HEK293 (cell line): ENCODE data around the gene IL23A.

ENCODE experiments used
- BCL11B ChIP-seq: fragments of 450-650 bp; formaldehyde crosslinking; IDR thresholded peaks from 2 replicates; pipeline ENCODE4 v1.5.1; 2016; ENCODE audit warnings: low read depth, missing biosample characterization, missing genetic modification characterization
- EGR2 ChIP-seq: fragments of 450-650 bp; formaldehyde crosslinking; IDR thresholded peaks from 2 replicates; pipeline ENCODE4 v1.5.1; 2016; ENCODE audit warnings: low read depth, missing biosample characterization, missing genetic modification characterization
- HOXC10 ChIP-seq: sonication (generic); formaldehyde crosslinking; IDR thresholded peaks from 2 replicates; pipeline ENCODE4 v1.8.1; 2023; ENCODE audit warnings: mild to moderate bottlenecking, missing genetic modification reagents
- PATZ1 ChIP-seq: fragments of 450-650 bp; formaldehyde crosslinking; IDR thresholded peaks from 2 replicates; pipeline ENCODE4 v1.5.1; 2016; ENCODE audit warnings: missing biosample characterization, missing genetic modification characterization
- SP2 ChIP-seq: fragments of 450-650 bp; formaldehyde crosslinking; IDR thresholded peaks from 2 replicates; pipeline ENCODE4 v1.5.1; 2016; ENCODE audit warnings: missing biosample characterization, missing genetic modification characterization
- YY2 ChIP-seq: fragments of 450-650 bp; formaldehyde crosslinking; IDR thresholded peaks from 2 replicates; pipeline ENCODE4 v1.5.1; 2016; ENCODE audit warnings: missing biosample characterization, missing genetic modification characterization
- ZBTB1 ChIP-seq: fragments of 450-650 bp; formaldehyde crosslinking; IDR thresholded peaks from 2 replicates; pipeline ENCODE4 v1.5.1; 2016; ENCODE audit warnings: missing biosample characterization, missing genetic modification characterization
- ZBTB10 ChIP-seq: fragments of 450-650 bp; formaldehyde crosslinking; IDR thresholded peaks from 2 replicates; pipeline ENCODE4 v1.5.1; 2016; ENCODE audit warnings: missing biosample characterization, missing genetic modification characterization
- ZBTB11 ChIP-seq: fragments of 450-650 bp; formaldehyde crosslinking; conservative IDR thresholded peaks from 2 replicates; pipeline ENCODE4 v1.5.1; 2016; ENCODE audit warnings: low read depth, missing biosample characterization, missing genetic modification characterization
- ZBTB8A ChIP-seq: fragments of 450-650 bp; formaldehyde crosslinking; IDR thresholded peaks from 2 replicates; pipeline ENCODE4 v1.5.1; 2016; ENCODE audit warnings: missing biosample characterization, missing genetic modification characterization
- ZNF132 ChIP-seq: fragments of 450-650 bp; formaldehyde crosslinking; IDR thresholded peaks from 2 replicates; pipeline ENCODE4 v1.5.1; 2017; ENCODE audit warnings: missing biosample characterization, missing genetic modification characterization, borderline replicate concordance
- ZNF169 ChIP-seq: fragments of 450-650 bp; formaldehyde crosslinking; IDR thresholded peaks from 2 replicates; pipeline ENCODE4 v1.5.1; 2016; ENCODE audit warnings: missing biosample characterization, missing genetic modification characterization
- ZNF223 ChIP-seq: fragments of 450-650 bp; formaldehyde crosslinking; IDR thresholded peaks from 2 replicates; pipeline ENCODE4 v1.5.1; 2016; ENCODE audit warnings: missing biosample characterization, missing genetic modification characterization
- ZNF341 ChIP-seq: fragments of 450-650 bp; formaldehyde crosslinking; IDR thresholded peaks from 2 replicates; pipeline ENCODE4; 2016; ENCODE audit warnings: low read depth, missing biosample characterization, missing genetic modification characterization
- ZNF366 ChIP-seq: fragments of 450-650 bp; formaldehyde crosslinking; conservative IDR thresholded peaks from 2 replicates; pipeline ENCODE4 v1.5.1; 2016; ENCODE audit warnings: missing biosample characterization, missing genetic modification characterization
- ZNF423 ChIP-seq: fragments of 450-650 bp; formaldehyde crosslinking; IDR thresholded peaks from 2 replicates; pipeline ENCODE4 v1.5.1; 2016; ENCODE audit warnings: missing biosample characterization, missing genetic modification characterization
- ZNF433 ChIP-seq: fragments of 450-650 bp; formaldehyde crosslinking; IDR thresholded peaks from 2 replicates; pipeline ENCODE4 v1.5.1; 2016; ENCODE audit warnings: missing biosample characterization, missing genetic modification characterization, low read depth
- ZNF514 ChIP-seq: fragments of 450-650 bp; formaldehyde crosslinking; IDR thresholded peaks from 2 replicates; pipeline ENCODE4 v1.5.1; 2016; ENCODE audit warnings: missing biosample characterization, missing genetic modification characterization
- ZNF530 ChIP-seq: fragments of 450-650 bp; formaldehyde crosslinking; IDR thresholded peaks from 2 replicates; pipeline ENCODE4 v1.5.1; 2016; ENCODE audit warnings: low read depth, missing biosample characterization, missing genetic modification characterization
- ZNF558 ChIP-seq: fragments of 450-650 bp; formaldehyde crosslinking; IDR thresholded peaks from 2 replicates; pipeline ENCODE4 v1.5.1; 2016; ENCODE audit warnings: missing biosample characterization, missing genetic modification characterization
- ZNF585B ChIP-seq: fragments of 450-650 bp; formaldehyde crosslinking; IDR thresholded peaks from 2 replicates; pipeline ENCODE4 v1.5.1; 2016; ENCODE audit warnings: missing biosample characterization, missing genetic modification characterization
- ZNF596 ChIP-seq: fragments of 450-650 bp; IDR thresholded peaks from 2 replicates; pipeline ENCODE4 v1.5.0; 2018; ENCODE audit warnings: missing biosample characterization, mild to moderate bottlenecking, missing genetic modification characterization, moderate library complexity
- ZNF624 ChIP-seq: fragments of 450-650 bp; formaldehyde crosslinking; IDR thresholded peaks from 2 replicates; pipeline ENCODE4 v1.5.1; 2017; ENCODE audit warnings: missing biosample characterization, missing genetic modification characterization
- ZNF664 ChIP-seq: fragments of 450-650 bp; formaldehyde crosslinking; IDR thresholded peaks from 2 replicates; pipeline ENCODE4 v1.5.1; 2016; ENCODE audit warnings: missing biosample characterization, missing genetic modification characterization
- ZNF777 ChIP-seq: fragments of 450-650 bp; formaldehyde crosslinking; IDR thresholded peaks from 2 replicates; pipeline ENCODE4 v1.5.1; 2017; ENCODE audit warnings: missing biosample characterization, missing genetic modification characterization, borderline replicate concordance
- ZNF843 ChIP-seq: fragments of 450-650 bp; formaldehyde crosslinking; IDR thresholded peaks from 2 replicates; pipeline ENCODE4 v1.5.1; 2016; ENCODE audit warnings: missing biosample characterization, missing genetic modification characterization
- TF ChIP-seq, protein P1 (sequence below): fragments of 450-650 bp; formaldehyde crosslinking; conservative IDR thresholded peaks from 2 replicates; pipeline ENCODE4 v1.5.1; 2016; ENCODE audit warnings: low read depth, missing biosample characterization, missing genetic modification characterization

Gene IL23A

DNA sequence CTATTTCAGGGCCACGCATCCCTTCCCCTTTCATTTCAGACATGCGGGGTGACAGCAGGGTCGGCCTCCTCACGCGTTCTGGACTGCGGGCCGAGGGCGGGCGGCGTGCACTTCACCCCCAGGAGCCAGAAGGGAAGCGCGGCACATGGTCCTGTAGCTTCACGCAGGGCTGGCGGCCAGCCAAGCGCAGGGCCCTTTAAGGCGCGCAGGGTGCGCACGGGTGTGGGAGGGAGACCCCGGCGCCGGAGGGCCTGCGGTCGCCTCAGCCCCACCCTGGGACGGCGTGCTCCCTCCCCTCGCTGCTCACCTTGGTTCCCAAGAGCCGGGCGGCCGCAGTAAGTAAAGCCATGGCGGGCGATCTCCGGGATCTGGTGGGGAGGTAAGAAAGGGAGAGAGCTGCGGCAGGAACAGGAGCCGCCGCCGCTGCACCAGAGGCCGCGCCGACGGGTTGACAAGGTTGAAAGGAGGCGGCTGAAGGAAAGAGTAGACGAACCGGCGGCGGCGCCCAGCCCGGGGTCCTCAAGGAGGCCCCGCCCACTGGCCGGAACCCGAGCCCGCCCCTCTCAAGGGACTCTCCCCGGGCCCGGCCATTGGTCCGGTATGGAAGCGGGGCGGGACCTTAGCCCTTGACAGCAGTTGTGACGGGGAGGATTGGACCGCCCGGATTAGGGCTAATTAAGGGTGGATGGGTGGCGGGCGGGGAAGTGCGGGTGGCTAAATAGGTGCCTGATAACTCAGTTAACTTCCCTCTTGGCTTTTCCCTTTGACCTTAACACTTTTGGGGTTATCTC lies 38.6 kb upstream of the IL23A start, which contains the start of gene CS (continued):
- TF ChIP-seq ZBTB10 (tag by site-specific recombination), result peak; percentile 59; the same call in 1 of the 2 replicates
- no peak for TF ChIP-seq ZNF624 (tag by site-specific recombination)
- no peak for TF ChIP-seq ZNF132
- peak; percentile 98 for TF ChIP-seq SP2
- TF ChIP-seq ZNF366 (tag by site-specific recombination), result peak; percentile 60; the same call in 1 of the 2 replicates
- TF ChIP-seq, protein P1, sequence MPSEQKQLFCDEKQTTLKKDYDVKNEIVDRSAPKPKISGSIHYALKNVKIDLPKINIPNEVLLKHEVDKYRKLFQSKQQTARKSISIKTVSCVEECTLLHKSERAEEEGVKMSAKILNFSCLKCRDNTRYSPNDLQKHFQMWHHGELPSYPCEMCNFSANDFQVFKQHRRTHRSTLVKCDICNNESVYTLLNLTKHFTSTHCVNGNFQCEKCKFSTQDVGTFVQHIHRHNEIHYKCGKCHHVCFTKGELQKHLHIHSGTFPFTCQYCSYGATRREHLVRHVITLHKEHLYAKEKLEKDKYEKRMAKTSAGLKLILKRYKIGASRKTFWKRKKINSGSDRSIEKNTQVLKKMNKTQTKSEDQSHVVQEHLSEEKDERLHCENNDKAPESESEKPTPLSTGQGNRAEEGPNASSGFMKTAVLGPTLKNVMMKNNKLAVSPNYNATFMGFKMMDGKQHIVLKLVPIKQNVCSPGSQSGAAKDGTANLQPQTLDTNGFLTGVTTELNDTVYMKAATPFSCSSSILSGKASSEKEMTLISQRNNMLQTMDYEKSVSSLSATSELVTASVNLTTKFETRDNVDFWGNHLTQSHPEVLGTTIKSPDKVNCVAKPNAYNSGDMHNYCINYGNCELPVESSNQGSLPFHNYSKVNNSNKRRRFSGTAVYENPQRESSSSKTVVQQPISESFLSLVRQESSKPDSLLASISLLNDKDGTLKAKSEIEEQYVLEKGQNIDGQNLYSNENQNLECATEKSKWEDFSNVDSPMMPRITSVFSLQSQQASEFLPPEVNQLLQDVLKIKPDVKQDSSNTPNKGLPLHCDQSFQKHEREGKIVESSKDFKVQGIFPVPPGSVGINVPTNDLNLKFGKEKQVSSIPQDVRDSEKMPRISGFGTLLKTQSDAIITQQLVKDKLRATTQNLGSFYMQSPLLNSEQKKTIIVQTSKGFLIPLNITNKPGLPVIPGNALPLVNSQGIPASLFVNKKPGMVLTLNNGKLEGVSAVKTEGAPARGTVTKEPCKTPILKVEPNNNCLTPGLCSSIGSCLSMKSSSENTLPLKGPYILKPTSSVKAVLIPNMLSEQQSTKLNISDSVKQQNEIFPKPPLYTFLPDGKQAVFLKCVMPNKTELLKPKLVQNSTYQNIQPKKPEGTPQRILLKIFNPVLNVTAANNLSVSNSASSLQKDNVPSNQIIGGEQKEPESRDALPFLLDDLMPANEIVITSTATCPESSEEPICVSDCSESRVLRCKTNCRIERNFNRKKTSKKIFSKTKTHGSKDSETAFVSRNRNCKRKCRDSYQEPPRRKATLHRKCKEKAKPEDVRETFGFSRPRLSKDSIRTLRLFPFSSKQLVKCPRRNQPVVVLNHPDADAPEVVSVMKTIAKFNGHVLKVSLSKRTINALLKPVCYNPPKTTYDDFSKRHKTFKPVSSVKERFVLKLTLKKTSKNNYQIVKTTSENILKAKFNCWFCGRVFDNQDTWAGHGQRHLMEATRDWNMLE (tag by site-specific recombination), result no peak
- peak; percentile 87 for TF ChIP-seq PATZ1 (tag by site-specific recombination)
- no peak for TF ChIP-seq ZNF558 (tag by site-specific recombination)
- TF ChIP-seq ZNF843 (tag by site-specific recombination), result peak; percentile 45; the same call in 1 of the 2 replicates
- no peak for TF ChIP-seq ZNF169 (tag by site-specific recombination)
- no peak for TF ChIP-seq ZNF596 (tag by site-specific recombination)
- no peak for TF ChIP-seq ZNF514 (tag by site-specific recombination)
- TF ChIP-seq ZNF433 (tag by site-specific recombination), result no peak
- no peak; the same call in none of the 2 replicates for TF ChIP-seq YY2 (tag by site-specific recombination)
- TF ChIP-seq EGR2, result peak; percentile 63
- TF ChIP-seq ZNF341 (tag by site-specific recombination), result peak; percentile 63; the same call in 1 of the 2 replicates
- TF ChIP-seq ZNF664, result peak; percentile 69; the same call in 1 of the 2 replicates
- TF ChIP-seq HOXC10, result no peak
- TF ChIP-seq ZBTB1 (tag by site-specific recombination), result no peak; the same call in 1 of the 2 replicates
- TF ChIP-seq ZNF585B (tag by site-specific recombination), result no peak
- peak; percentile 100 for TF ChIP-seq ZBTB8A (tag by site-specific recombination)
- peak; percentile 42 for TF ChIP-seq ZBTB11 (tag by site-specific recombination)
- no peak for TF ChIP-seq ZNF530
- TF ChIP-seq BCL11B, result no peak
- TF ChIP-seq ZNF223 (tag by site-specific recombination), result no peak
- no peak for TF ChIP-seq ZNF777 (tag by site-specific recombination)
- peak; percentile 93 for TF ChIP-seq ZNF423 (tag by site-specific recombination)
